Stimulated activated effector memory CD8-positive, alpha-beta T cell treated with anti-CD3 and anti-CD28 coated beads, Interleukin-12 subunit alpha, Interleukin-12 subunit beta, amount 100 ng/mL, for 72 hours (primary cell): ENCODE measurements around the gene SPOCK1.
"Not testable (repeated sequence)": the region's sequence is repeated elsewhere in the genome, so short reads cannot be mapped to it uniquely, and the experiment has no call there.

Experiments
- ATAC-seq: fragments of 150-1000 bp; cut with Tn5 transposase; 2 replicates; pipeline ENCODE4 v1.10.0; 2021
- DNase-seq, 2 donors: peaks; one replicate each; pipeline ENCODE4 v3.0.0; 2021 to 2022; ENCODE audit warnings: low spot score in 2 of 2
- H3K27ac Mint-ChIP-seq: one replicate; pipeline ENCODE4 v1.8.0; 2022; ENCODE audit warnings: mild to moderate bottlenecking, mixed read lengths
- H3K36me3 Mint-ChIP-seq: one replicate; pipeline ENCODE4 v1.8.0; 2022; ENCODE audit warnings: mild to moderate bottlenecking, mixed read lengths
- H3K4me1 Mint-ChIP-seq: one replicate; pipeline ENCODE4 v1.8.0; 2022; ENCODE audit warnings: mixed read lengths
- H3K4me3 Mint-ChIP-seq: one replicate; pipeline ENCODE4 v1.8.0; 2022; ENCODE audit warnings: mild to moderate bottlenecking, mixed read lengths
- H3K9me3 Mint-ChIP-seq: one replicate; pipeline ENCODE4 v1.8.0; 2022; ENCODE audit warnings: mixed read lengths

Gene SPOCK1

DNA sequence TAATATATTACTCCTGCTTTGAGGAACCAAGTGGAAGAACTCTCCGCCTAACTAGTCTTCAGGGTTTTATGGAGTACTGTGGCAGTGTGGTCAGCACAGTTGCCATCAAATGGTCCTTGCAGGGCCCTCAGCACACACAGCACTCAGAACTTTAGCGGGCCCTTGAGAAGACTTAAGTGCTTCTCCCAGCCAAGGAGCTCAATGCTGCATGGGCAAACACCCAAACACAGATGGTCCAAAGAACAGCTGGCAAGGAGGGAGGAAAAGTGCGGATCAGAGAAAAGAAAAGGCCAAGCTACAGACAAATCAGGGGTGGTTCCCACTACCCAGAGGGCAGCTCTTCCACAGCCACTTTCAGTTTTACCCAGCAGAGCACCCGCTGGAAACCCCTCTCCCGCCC, 98.6 kb downstream of the SPOCK1 start:
- H3K4me3 Mint-ChIP-seq = no peak overlapping the region
- no peaks in the 10 kb centered on the region for H3K36me3 Mint-ChIP-seq
- ATAC-seq (no peak), DNase-seq (no peak)
- no peak overlapping the region for H3K27ac Mint-ChIP-seq
- no peaks in the 10 kb centered on the region for H3K9me3 Mint-ChIP-seq
- no peaks in the 10 kb centered on the region for H3K4me1 Mint-ChIP-seq

DNA sequence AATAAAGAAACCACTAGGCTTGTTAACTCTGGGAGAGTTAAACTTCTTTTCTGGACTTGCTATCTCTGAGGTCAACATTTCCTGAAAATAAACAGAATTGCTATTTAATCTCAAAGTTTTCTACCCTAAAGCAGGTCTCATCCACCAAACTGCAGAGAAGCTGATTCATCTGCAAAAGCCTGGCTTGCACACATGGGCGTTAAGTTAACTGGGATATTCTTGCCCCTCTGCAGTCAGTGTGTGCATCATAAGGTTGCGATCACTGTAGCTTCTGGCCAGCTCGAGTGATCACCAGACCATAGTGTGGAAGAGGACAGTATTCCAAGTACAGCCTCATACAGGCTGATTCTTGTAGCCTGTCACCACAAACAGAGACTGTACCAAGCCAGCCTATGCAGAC, 99.2 kb downstream of the SPOCK1 start:
- Mint-ChIP-seq H3K36me3 (no peaks in the 10 kb centered on the region), H3K27ac (no peak overlapping the region), H3K4me3 (no peak overlapping the region), H3K4me1 (no peaks in the 10 kb centered on the region), H3K9me3 (no peaks in the 10 kb centered on the region)
- ATAC-seq (no peak), DNase-seq (no peak)

DNA sequence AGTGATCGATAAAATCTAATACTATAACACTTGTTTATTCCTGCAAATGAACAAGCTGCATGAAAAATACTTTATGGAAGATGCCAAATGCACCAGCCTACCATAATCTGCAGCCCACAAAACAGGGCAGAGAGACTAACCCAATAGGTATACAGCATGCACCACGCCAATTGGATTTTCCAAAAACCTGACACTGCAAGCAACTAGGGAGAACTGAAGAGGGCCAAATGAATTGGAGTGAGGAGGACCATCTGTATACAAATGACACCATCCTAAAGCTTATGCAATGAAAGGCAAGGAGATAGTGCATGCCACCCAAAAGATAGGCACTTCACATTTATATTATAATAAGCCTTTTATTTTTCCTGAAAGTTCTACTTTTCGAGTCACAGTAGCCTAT, 100.4 kb downstream of the SPOCK1 start:
- no peaks in the 10 kb centered on the region for H3K4me1 Mint-ChIP-seq
- DNase-seq (no peak), ATAC-seq (no peak)
- no peak overlapping the region for H3K27ac Mint-ChIP-seq
- H3K9me3 Mint-ChIP-seq = no peaks in the 10 kb centered on the region
- H3K36me3 Mint-ChIP-seq = no peaks in the 10 kb centered on the region
- H3K4me3 Mint-ChIP-seq = no peak overlapping the region

DNA sequence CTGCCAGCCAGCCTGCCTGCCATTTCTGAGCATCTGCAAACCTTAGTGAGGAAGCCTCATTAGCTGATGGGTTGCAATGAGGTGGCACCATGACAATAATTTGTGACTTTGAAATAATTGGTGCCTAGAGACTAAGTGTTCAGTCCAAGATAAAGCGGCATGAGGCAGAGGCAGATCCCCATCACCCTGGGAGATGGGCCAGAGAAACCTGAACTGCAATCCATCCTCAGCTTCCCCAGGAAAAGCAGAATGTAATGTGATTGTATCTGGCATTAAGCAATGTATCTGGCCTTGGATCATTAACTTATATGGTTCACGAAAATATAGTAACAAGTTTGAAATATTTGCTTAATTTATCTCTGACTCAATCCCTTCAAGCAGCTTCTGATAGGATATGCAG, 101.0 kb downstream of the SPOCK1 start:
- ATAC-seq (no peak), DNase-seq (no peak)
- H3K27ac Mint-ChIP-seq = no peak overlapping the region
- no peaks in the 10 kb centered on the region for H3K4me1 Mint-ChIP-seq
- no peaks in the 10 kb centered on the region for H3K36me3 Mint-ChIP-seq
- no peaks in the 10 kb centered on the region for H3K9me3 Mint-ChIP-seq
- no peak overlapping the region for H3K4me3 Mint-ChIP-seq

DNA sequence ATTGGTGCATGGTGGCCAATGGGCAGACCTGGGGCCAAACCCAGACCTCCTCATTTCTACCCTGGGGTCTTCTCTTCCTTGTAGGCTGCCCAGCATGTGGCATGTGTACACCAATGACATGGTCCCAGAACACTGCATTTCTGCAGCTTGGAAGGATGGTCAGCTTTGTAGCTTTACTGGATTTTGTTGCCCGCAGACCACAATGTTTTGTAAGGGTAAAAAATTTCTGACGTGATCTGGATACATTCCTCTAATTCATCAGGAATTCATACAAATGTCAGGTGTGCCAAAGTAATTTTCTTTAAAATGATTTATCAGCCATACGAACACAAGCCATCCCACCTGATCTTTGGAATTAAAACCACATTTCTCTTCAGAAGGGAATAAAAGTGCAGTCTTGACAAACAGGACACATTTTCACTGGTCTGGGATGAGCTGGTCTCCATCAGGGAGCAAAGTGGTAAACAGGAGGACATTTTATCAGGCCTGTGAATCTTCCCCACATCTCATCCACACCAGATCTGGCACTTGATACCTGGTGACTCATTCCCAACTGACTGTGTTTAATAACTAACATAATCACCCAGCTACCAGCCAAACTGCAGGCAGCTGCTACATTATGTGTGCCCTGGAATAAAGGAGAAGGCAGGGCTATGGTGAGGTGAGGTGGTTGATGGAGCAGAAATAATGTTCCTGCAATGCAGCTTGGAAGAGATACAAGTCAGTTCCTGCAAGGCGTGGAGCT, 103.9 kb downstream of the SPOCK1 start:
- Mint-ChIP-seq H3K4me1 (no peaks in the 10 kb centered on the region), H3K9me3 (peaks cover 6% of the 10 kb centered on the region), H3K27ac (no peak overlapping the region), H3K36me3 (no peaks in the 10 kb centered on the region), H3K4me3 (no peak overlapping the region)
- DNase-seq = no peak
- no peak for ATAC-seq

DNA sequence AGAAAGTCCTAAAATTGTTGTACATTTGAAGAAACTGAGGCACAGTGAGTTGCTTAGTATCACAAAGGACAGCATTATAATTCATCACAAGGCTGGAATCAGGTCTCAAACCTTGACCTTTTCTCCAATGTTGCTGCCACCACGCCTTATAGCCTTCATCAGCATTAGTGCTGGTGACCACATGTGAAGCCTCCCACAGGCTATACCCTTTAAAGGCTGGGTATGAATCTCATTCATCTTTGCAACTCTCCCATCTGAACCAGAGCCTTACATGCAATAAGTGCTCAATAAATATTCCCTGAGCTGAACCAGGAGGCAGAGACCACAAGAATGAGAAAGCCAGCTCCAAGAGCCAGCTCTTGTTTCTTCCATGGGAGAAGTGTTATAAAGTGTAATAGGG, 104.7 kb downstream of the SPOCK1 start:
- no peak overlapping the region for H3K4me3 Mint-ChIP-seq
- H3K4me1 Mint-ChIP-seq = no peaks in the 10 kb centered on the region
- DNase-seq (no peak), ATAC-seq (no peak)
- H3K9me3 Mint-ChIP-seq = peaks cover 6% of the 10 kb centered on the region
- H3K27ac Mint-ChIP-seq = no peak overlapping the region
- H3K36me3 Mint-ChIP-seq = no peaks in the 10 kb centered on the region

DNA sequence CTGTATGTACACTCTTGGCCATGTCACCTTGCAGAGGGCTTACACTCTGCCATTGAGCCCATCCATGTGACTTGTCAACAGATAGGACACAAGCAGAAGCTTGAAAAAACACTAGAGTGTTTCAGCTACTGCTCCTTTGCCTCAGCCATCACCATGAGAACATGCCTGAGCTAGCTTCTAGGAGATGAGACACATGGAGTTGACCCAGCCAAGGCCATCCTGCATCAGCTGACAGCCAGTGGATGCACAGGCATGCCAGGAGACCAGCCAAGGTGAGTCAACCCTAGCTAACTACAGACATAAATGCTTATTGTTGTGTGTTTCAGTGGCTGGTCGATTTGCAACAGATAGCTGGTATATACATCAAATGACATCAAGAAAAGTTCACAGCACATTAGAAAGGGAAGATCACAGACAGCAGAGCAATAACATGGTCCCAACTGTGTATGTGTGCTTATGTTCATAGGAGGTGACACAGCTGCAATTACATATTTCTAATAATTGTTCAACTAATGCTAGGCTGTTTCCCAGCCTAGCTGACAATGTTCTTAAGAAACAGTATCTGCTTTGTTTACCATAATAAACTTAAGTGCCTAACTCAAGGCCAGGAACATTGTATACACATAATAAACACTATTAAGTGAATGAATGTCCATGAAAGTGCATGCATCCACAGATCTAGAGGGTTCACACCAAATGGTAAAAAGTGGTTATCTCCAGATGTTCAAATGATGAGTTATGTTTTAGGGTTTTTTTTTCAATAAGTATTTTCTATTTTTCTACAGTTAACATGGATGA, 105.7 kb downstream of the SPOCK1 start:
- no peak for ATAC-seq
- H3K36me3 Mint-ChIP-seq = no peaks in the 10 kb centered on the region
- H3K4me3 Mint-ChIP-seq = no peak overlapping the region
- peaks cover 6% of the 10 kb centered on the region for H3K9me3 Mint-ChIP-seq
- no peak overlapping the region for H3K27ac Mint-ChIP-seq
- DNase-seq = no peak
- H3K4me1 Mint-ChIP-seq = no peaks in the 10 kb centered on the region

DNA sequence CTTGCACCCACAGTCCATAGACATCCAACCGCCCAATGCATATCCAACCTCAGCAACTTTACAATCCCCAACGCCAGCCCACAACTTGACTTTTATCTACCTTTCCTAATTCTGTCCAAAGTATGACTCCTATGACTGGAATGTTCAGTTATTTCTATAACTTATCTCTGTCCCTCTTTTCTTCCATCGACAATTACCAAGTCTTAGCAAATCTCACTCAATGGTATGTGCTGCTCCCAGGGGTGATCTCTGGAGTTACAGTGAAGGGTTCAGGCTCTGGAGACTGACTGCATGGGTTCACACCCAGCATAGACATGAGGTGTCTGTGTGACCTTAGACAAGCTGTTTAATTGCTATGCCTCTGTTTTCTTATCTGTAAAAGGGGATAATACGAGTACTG, 106.9 kb downstream of the SPOCK1 start:
- peaks cover 6% of the 10 kb centered on the region for H3K9me3 Mint-ChIP-seq
- H3K27ac Mint-ChIP-seq = no peak overlapping the region
- ATAC-seq = no peak
- H3K36me3 Mint-ChIP-seq = no peaks in the 10 kb centered on the region
- no peaks in the 10 kb centered on the region for H3K4me1 Mint-ChIP-seq
- DNase-seq = no peak
- no peak overlapping the region for H3K4me3 Mint-ChIP-seq

DNA sequence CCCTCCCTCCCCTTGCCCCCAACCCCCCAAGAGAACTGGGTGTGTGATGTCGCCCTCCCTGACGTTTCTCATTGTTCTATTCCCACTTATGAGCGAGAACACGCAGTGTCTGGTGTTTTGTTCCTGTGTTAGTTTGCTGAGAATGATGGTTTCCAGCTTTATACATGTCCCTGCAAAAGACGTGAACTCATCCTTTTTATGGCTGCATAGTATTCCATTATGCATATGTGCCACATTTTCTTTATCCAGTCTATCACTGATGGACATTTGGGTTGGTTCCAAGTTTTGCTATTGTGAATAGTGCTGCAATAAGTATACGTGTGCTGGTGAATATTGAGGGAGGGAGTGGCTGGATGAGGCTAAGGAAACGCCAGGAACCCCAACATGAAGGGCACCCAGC, 108.1 kb downstream of the SPOCK1 start:
- H3K9me3 Mint-ChIP-seq, H3K27ac Mint-ChIP-seq, H3K4me3 Mint-ChIP-seq, H3K36me3 Mint-ChIP-seq, ATAC-seq, H3K4me1 Mint-ChIP-seq, DNase-seq: not testable (repeated sequence)

DNA sequence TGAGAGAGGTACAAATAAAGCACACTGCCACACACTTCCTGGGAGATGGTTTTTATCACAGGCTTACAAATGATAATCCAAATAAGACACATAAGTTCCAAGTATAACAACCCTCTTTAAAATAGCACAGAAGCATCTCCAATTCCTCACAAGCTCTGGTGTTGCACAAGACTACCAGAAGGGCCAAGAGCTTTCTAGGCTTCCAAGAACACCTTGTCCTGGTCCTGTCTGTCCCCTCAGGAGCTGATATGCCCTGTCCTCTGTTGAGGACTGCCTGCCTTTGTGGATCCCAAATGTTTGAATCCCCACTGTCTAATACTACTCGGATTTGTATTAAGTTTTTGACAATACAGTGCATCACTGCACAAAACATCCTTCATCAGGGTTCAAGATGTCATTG, 110.1 kb downstream of the SPOCK1 start:
- no peak for ATAC-seq
- Mint-ChIP-seq H3K36me3 (no peaks in the 10 kb centered on the region), H3K4me3 (no peak overlapping the region), H3K4me1 (no peaks in the 10 kb centered on the region), H3K9me3 (peaks cover 8% of the 10 kb centered on the region), H3K27ac (no peak overlapping the region)
- DNase-seq = no peak

DNA sequence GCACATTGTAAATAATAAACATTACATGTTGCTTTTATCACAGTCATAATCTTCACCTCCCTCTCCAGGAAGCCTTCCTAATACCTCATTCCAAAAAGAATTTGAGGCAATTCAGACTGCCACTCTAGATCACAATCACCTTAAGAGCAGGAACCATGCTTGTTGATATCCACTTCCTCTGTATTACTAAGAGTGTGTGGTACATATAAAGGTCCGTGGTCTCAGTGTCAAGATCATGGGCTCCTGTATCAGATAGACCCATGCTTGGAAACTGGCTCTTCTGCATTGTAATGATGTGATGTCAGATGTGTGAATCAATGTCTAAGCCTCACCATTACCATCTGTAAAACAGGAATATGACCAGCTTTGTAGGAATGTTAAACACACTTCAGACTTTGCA, 114.1 kb downstream of the SPOCK1 start:
- Mint-ChIP-seq H3K4me3 (no peak overlapping the region), H3K9me3 (peaks cover 9% of the 10 kb centered on the region), H3K27ac (no peak overlapping the region), H3K36me3 (no peaks in the 10 kb centered on the region), H3K4me1 (no peaks in the 10 kb centered on the region)
- DNase-seq = no peak
- no peak for ATAC-seq

DNA sequence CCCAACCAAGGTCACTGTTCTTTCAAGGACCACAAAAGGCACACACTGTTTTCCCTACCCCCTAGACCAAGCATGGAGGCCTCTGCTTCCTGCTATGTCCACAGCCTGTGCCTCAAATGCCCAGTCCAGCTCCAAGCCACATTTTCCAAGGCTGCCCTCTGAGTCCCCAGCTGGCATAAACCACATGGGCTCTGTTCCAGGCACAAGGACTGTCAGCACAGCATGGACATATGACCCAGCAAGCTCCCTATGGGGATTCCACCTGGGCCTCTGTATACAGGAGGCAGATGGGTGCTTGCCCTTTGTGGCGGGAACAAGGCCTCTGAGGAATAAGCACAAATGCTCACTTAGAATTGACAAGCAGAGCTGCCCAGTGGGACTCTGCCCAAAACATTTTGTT, 115.2 kb downstream of the SPOCK1 start:
- no peaks in the 10 kb centered on the region for H3K36me3 Mint-ChIP-seq
- H3K9me3 Mint-ChIP-seq = peaks cover 9% of the 10 kb centered on the region
- ATAC-seq = peak; percentile 16
- H3K4me3 Mint-ChIP-seq = no peak overlapping the region
- H3K4me1 Mint-ChIP-seq = no peaks in the 10 kb centered on the region
- DNase-seq = no peak
- no peak overlapping the region for H3K27ac Mint-ChIP-seq

DNA sequence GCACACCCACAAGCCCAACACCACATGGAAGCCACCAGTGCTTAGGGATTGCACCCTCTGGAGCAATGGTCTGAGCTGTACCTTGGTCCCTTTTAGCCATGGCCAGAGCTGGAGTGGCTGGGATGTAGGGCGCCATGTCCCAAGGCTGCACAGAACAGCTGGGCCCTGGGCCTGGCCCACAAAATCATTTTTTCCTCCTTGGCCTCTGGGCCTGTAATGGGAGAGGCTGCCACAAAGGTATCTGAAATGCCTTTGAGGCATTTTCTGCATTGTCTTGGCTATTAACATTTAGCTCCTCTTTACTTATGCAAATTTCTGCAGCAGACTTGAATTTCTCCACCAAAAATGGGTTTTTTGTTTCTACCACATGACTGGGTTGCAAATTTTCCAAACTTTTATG, 117.6 kb downstream of the SPOCK1 start:
- Mint-ChIP-seq H3K36me3 (no peaks in the 10 kb centered on the region), H3K9me3 (peaks cover 9% of the 10 kb centered on the region), H3K4me1 (no peaks in the 10 kb centered on the region), H3K4me3 (no peak overlapping the region), H3K27ac (no peak overlapping the region)
- ATAC-seq (no peak), DNase-seq (no peak)

DNA sequence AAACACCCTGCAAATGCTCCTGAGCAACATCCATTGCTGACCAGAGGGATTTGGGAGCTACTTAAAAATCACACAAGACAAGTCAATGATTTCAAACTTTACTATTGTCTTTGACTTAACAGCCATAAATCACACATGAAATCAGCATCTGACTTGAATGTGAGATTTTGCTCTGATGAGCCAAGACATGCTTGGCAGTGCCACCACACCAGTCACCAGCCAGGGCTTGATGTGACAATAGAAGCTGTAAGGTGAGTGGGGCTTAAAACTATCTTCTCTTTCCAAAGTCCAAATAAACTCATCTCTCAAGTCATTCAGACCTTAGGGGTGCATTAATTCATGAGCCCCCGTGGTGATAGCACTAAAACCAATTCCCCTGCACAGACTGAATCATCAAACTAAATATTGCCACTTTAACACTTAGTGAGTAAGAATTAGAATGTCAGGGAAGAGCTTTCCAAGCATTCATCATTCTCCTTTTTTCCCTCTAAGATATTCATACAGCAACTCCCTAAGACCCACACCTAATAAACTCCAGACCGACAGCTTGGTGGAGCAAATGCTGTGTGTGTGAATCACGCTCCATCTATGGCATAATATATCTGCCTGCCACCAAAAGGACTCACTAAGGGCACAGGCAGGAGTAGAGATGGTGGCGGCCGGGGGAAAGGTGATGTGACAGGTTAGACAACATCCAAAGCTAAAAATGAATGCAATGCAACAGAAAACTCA, 119.4 kb downstream of the SPOCK1 start:
- Mint-ChIP-seq H3K4me1 (no peaks in the 10 kb centered on the region), H3K36me3 (no peaks in the 10 kb centered on the region), H3K27ac (no peak overlapping the region), H3K9me3 (peaks cover 9% of the 10 kb centered on the region), H3K4me3 (no peak overlapping the region)
- DNase-seq = no peak
- ATAC-seq = no peak

DNA sequence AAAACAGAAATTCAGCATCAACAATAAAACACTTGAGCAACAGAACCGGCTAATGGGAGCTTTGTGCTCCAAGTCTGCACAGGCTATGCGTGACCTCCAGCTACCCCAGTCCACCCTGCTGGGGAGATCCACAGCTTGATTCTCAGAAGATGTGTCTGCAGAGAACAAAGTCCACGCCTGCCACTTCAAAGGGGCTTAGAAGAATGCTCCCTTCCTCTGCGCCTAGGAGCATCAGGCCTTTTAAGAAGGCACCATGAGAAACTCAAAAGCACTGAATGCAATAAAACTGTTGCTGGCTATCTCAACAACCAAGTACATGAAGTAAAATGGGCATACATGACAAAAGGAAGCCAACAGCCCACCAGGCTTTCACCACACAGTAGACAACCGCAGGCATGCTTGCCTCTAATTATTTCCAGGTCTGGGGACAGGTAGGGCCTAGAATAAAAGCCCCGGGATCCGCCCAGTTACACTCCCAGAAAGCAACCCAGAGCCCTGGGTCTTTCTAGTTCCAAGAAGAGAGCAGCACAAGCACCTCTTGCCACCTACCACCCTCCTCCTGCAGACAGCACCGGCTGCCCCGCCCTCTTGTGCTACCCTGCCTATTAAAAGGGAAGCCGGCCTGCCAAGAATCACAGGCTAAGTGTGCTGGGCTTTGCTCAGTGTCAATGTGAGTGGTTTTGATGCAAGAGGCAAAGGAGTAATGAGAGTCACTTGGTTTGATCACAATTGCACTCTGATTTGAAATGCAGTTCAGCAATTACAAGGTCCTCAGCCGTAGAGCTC, 123.2 kb downstream of the SPOCK1 start:
- Mint-ChIP-seq H3K36me3 (no peaks in the 10 kb centered on the region), H3K4me3 (no peak overlapping the region), H3K4me1 (no peaks in the 10 kb centered on the region), H3K27ac (no peak overlapping the region), H3K9me3 (no peaks in the 10 kb centered on the region)
- no peak for ATAC-seq
- no peak for DNase-seq
